Mammary epithelial cell (primary cell): ENCODE results near the gene DSCAM.

Experiments used
- EZH2 ChIP-seq: IDR thresholded peaks from 2 replicates; pipeline ENCODE4 v1.6.1; 2012; ENCODE audit warnings: low read length, inconsistent platforms, borderline replicate concordance
- TF ChIP-seq, protein P1 (sequence below), 2 donors: IDR thresholded peaks in 1 of 2; conservative IDR thresholded peaks in 1 of 2; 2 replicates each; pipeline ENCODE4 v1.5.1; 2011 to 2012; ENCODE audit warnings: inconsistent platforms in 2 of 2, low read length in 2 of 2, mild to moderate bottlenecking in 2 of 2, control low read depth in 1 of 2, low read depth in 1 of 2; ENCODE audit not compliant: insufficient read depth in 1 of 2; ENCODE audit errors: extremely low read depth in 1 of 2

DNA sequence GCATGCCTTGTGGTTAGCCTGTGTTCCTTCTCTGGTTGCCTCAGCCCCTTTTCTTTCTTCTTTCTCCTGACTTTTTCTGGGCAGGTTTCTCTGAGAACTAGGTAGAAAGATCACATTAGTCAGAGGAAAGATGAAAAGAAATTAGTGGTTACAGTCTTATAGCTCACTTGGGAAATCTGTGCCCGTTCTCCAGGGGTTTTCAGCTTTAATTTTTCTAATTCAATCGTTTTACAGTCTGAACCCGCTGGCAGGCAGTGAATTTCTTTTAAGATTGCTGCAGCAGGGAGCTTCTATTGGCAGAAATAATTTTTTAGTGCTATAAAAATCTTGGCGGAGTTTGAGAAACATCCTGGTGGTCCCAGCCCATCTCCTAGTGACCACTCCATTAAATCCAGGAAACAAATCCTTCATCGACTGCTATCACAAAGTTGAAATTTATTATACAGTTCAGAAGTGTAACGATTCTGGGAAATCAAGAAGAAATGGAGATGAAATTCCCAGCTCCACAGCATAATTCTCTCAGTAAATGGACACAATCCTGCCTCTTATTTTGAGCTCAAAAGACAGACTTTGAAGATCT is 866.6 kb downstream of the DSCAM start:
- TF ChIP-seq, protein P1, sequence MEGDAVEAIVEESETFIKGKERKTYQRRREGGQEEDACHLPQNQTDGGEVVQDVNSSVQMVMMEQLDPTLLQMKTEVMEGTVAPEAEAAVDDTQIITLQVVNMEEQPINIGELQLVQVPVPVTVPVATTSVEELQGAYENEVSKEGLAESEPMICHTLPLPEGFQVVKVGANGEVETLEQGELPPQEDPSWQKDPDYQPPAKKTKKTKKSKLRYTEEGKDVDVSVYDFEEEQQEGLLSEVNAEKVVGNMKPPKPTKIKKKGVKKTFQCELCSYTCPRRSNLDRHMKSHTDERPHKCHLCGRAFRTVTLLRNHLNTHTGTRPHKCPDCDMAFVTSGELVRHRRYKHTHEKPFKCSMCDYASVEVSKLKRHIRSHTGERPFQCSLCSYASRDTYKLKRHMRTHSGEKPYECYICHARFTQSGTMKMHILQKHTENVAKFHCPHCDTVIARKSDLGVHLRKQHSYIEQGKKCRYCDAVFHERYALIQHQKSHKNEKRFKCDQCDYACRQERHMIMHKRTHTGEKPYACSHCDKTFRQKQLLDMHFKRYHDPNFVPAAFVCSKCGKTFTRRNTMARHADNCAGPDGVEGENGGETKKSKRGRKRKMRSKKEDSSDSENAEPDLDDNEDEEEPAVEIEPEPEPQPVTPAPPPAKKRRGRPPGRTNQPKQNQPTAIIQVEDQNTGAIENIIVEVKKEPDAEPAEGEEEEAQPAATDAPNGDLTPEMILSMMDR (conservative IDR thresholded peaks at IDR 0.05 in 1 of 2, IDR thresholded peaks at IDR 0.05 in 1 of 2; ENCODE audit: extremely low read depth in 1 of 2, insufficient read depth in 1 of 2, low read depth in 1 of 2, low read length in 2 of 2): no peak
- no peak for TF ChIP-seq EZH2
